ENCODE data around the gene ASB4.
"Not testable (repeated sequence)": the region's sequence is repeated elsewhere in the genome, so short reads cannot be mapped to it uniquely, and the experiment has no call there.

The ASB4 gene

GRCh38 chr7:95485391-95486123 is at the start of gene ASB4:
Gene ASB4, plus strand, starts transcription at chr7:95485943. Its CDS starts 29 bp downstream, at chr7:95485972.
- DNase-seq (ENCODE audit: low spot score) = no peak

GRCh38 chr7:95436407-95436806 is 49.3 kb upstream of the ASB4 start:
- no peak for DNase-seq (ENCODE audit: low spot score)

- no peak for DNase-seq (ENCODE audit: low spot score)
These were observed 45.2 kb upstream of the ASB4 start for GRCh38 chr7:95440394-95441038.

GRCh38 chr7:95441042-95441823 is 44.5 kb upstream of the ASB4 start:
- DNase-seq (ENCODE audit: low spot score) = no peak

GRCh38 chr7:95444796-95445195 is 40.9 kb upstream of the ASB4 start:
- DNase-seq (ENCODE audit: low spot score) = no peak

- DNase-seq (ENCODE audit: low spot score) = no peak
These were observed 39.1 kb upstream of the ASB4 start for GRCh38 chr7:95446618-95447017.

- DNase-seq (ENCODE audit: low spot score) = no peak
These were observed 31.2 kb upstream of the ASB4 start for GRCh38 chr7:95454438-95455045.

- no peak for DNase-seq (ENCODE audit: low spot score)
These were observed 27.8 kb upstream of the ASB4 start for GRCh38 chr7:95457947-95458346.

GRCh38 chr7:95460653-95461052 is 25.1 kb upstream of the ASB4 start:
- not testable (repeated sequence) for DNase-seq (ENCODE audit: low spot score)

GRCh38 chr7:95467912-95468607 is 17.7 kb upstream of the ASB4 start:
- DNase-seq (ENCODE audit: low spot score) = no peak

GRCh38 chr7:95469187-95469586 is 16.6 kb upstream of the ASB4 start:
- DNase-seq (ENCODE audit: low spot score) = no peak

- no peak for DNase-seq (ENCODE audit: low spot score)
These were observed 15.9 kb upstream of the ASB4 start for GRCh38 chr7:95469848-95470247.

GRCh38 chr7:95470452-95470851 is 15.3 kb upstream of the ASB4 start:
- DNase-seq (ENCODE audit: low spot score) = no peak

- no peak for DNase-seq (ENCODE audit: low spot score)
These were observed 14.7 kb upstream of the ASB4 start for GRCh38 chr7:95471071-95471470.

GRCh38 chr7:95472581-95473161 is 13.1 kb upstream of the ASB4 start:
- DNase-seq (ENCODE audit: low spot score) = peak; percentile 30

- no peak for DNase-seq (ENCODE audit: low spot score)
These were observed 12.3 kb upstream of the ASB4 start for GRCh38 chr7:95473276-95473985.

GRCh38 chr7:95476072-95476847 is 9.5 kb upstream of the ASB4 start:
- DNase-seq (ENCODE audit: low spot score) = no peak

- DNase-seq (ENCODE audit: low spot score) = peak; percentile 68
These were observed 8.7 kb upstream of the ASB4 start for GRCh38 chr7:95476904-95477594.

GRCh38 chr7:95478272-95479037 is 7.3 kb upstream of the ASB4 start:
- DNase-seq (ENCODE audit: low spot score) = peak; percentile 31

Measured in AG08395 (cell line).